ENCODE data around the gene DNAJC4.

DNA sequence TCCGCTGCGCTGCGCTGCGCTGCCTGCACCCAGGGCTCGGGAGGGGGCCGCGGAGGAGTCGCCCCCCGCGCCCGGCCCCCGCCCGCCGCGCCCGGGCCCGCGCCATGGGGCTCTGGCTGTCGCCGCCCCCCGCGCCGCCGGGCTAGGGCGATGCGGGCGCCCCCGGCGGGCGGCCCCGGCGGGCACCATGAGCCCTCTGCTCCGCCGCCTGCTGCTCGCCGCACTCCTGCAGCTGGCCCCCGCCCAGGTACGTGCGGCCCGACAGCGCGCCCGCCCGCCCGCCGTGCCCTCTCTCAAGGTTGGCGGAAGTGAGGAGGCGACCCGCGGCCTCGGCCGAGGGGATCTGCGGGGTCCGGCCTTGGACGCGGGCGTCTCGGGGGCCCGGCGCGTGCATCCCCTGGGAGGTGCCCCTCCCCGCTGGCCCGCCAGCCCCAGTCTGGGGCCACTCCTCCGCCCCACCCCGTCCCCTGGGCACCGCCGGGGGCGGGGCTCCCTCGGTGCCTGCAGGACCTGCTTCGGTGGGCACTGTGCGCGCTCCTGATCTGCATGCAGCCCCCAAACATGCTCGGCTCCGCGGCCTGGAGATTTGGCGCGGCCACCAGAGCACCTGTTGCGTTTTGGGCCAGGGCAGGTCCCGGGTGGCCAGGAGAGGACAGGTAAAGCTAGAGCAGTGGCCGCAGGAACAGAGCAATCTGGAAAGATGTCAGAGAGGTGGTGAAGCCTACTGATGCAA lies 4.5 kb downstream of the DNAJC4 start:
- TF ChIP-seq, protein P1, sequence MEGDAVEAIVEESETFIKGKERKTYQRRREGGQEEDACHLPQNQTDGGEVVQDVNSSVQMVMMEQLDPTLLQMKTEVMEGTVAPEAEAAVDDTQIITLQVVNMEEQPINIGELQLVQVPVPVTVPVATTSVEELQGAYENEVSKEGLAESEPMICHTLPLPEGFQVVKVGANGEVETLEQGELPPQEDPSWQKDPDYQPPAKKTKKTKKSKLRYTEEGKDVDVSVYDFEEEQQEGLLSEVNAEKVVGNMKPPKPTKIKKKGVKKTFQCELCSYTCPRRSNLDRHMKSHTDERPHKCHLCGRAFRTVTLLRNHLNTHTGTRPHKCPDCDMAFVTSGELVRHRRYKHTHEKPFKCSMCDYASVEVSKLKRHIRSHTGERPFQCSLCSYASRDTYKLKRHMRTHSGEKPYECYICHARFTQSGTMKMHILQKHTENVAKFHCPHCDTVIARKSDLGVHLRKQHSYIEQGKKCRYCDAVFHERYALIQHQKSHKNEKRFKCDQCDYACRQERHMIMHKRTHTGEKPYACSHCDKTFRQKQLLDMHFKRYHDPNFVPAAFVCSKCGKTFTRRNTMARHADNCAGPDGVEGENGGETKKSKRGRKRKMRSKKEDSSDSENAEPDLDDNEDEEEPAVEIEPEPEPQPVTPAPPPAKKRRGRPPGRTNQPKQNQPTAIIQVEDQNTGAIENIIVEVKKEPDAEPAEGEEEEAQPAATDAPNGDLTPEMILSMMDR (IDR thresholded peaks at IDR 0.05), result peak in 1 of 6 experiments; percentile 21
- peak in 1 of 2 donors; percentile 14 for TF ChIP-seq POLR2A (IDR thresholded peaks at IDR 0.05)

Data from adrenal gland (tissue), 5 donors.